Activated CD4-positive, CD25-positive, alpha-beta regulatory T cell treated with anti-CD3 and anti-CD28 coated beads, Interleukin-2, amount 50 U/mL, for 24 hours (primary cell): ENCODE data around the gene CFH.
"Not testable (repeated sequence)": the region's sequence is repeated elsewhere in the genome, so short reads cannot be mapped to it uniquely, and the experiment has no call there.

ENCODE experiments used
- ATAC-seq, 2 donors: fragments of 150-1000 bp; cut with Tn5 transposase; one replicate each; pipeline ENCODE4 v1.10.0; 2021; ENCODE audit warnings: mild to moderate bottlenecking in 1 of 2, moderate library complexity in 1 of 2

CFH gene

GRCh38 chr1:196651637-196652215, at the start of gene CFH:
Gene CFH (plus strand): TSS chr1:196652043. CDS start chr1:196652118, 75 bp downstream.
- no peak for ATAC-seq

- ATAC-seq: no peak
Measured at GRCh38 chr1:196603651-196604050, 48.2 kb upstream of the CFH start.

GRCh38 chr1:196607981-196608380, 43.9 kb upstream of the CFH start:
- ATAC-seq: no peak

- no peak for ATAC-seq
Measured at GRCh38 chr1:196608390-196609369, 43.2 kb upstream of the CFH start, which contains the start of gene KCNT2. Gene KCNT2 (minus strand): TSS chr1:196608440. CDS start chr1:196608309, 131 bp downstream.

- ATAC-seq: no peak
Measured at GRCh38 chr1:196609370-196609737, 42.5 kb upstream of the CFH start.

GRCh38 chr1:196611873-196612272, 40.0 kb upstream of the CFH start:
- no peak for ATAC-seq

- ATAC-seq: no peak
Measured at GRCh38 chr1:196619721-196620120, 32.1 kb upstream of the CFH start.

GRCh38 chr1:196623079-196623478, 28.8 kb upstream of the CFH start:
- ATAC-seq: no peak

- no peak for ATAC-seq
Measured at GRCh38 chr1:196628838-196629237, 23.0 kb upstream of the CFH start.

GRCh38 chr1:196637606-196638005, 14.2 kb upstream of the CFH start:
- ATAC-seq: no peak

GRCh38 chr1:196638466-196638865, 13.4 kb upstream of the CFH start:
- ATAC-seq: no peak

- ATAC-seq: not testable (repeated sequence)
Measured at GRCh38 chr1:196639291-196639690, 12.6 kb upstream of the CFH start.

GRCh38 chr1:196640976-196641375, 10.9 kb upstream of the CFH start:
- ATAC-seq: no peak

- ATAC-seq: no peak
Measured at GRCh38 chr1:196649990-196650389, 1.9 kb upstream of the CFH start.

GRCh38 chr1:196650403-196650802, 1.4 kb upstream of the CFH start:
- ATAC-seq: no peak

- ATAC-seq: no peak
Measured at GRCh38 chr1:196651079-196651478, 764 bp upstream of the CFH start.

- no peak for ATAC-seq
Measured at GRCh38 chr1:196654271-196654670, 2.4 kb downstream of the CFH start.

GRCh38 chr1:196655071-196655470, 3.2 kb downstream of the CFH start:
- no peak for ATAC-seq

GRCh38 chr1:196655494-196655893, 3.7 kb downstream of the CFH start:
- ATAC-seq: no peak

GRCh38 chr1:196659471-196659870, 7.6 kb downstream of the CFH start:
- ATAC-seq: no peak

GRCh38 chr1:196660272-196660671, 8.4 kb downstream of the CFH start:
- ATAC-seq: no peak

GRCh38 chr1:196660852-196661251, 9.0 kb downstream of the CFH start:
- peak in 1 of 2 donors; percentile 44 for ATAC-seq

GRCh38 chr1:196661345-196661744, 9.5 kb downstream of the CFH start:
- no peak for ATAC-seq

- no peak for ATAC-seq
Measured at GRCh38 chr1:196667131-196667530, 15.3 kb downstream of the CFH start.
